HEK293 (cell line): ENCODE data around the gene STK10.
"Not testable (repeated sequence)": the region's sequence is repeated elsewhere in the genome, so short reads cannot be mapped to it uniquely, and the experiment has no call there.

Source experiments
- CTCF ChIA-PET: fragments of 350-600 bp; formaldehyde crosslinking; extraction: SDS; loops from one replicate; lab custom pipeline; 2021; ENCODE audit warnings: antibody characterized with exemption; lab: Yijun Ruan, JAX
- POLR2A ChIA-PET: fragments of 300-600 bp; formaldehyde crosslinking; extraction: SDS; loops from one replicate; lab custom pipeline; 2020; ENCODE audit warnings: antibody characterized with exemption, inconsistent platforms; lab: Yijun Ruan, JAX
- H3K27ac ChIP-seq: fragments of 200-500 bp; sonication (Bioruptor generic); 2 replicates; pipeline ENCODE4 v1.5.1; 2014; ENCODE audit warnings: low read depth, low read length, control low read depth, inconsistent platforms; ENCODE audit errors: extremely low read depth
- H3K36me3 ChIP-seq, 2 experiments: fragments of 200-500 bp in 1 of 2; sonication (Bioruptor generic) in 1 of 2; 1 replicate in 1 of 2; 2 replicates in 1 of 2; pipeline ENCODE4 v1.5.1; 2014 to 2017; ENCODE audit warnings: inconsistent platforms in 2 of 2, low read length in 2 of 2; ENCODE audit not compliant: control insufficient read depth in 2 of 2, insufficient read depth in 1 of 2
- H3K4me1 ChIP-seq: fragments of 200-500 bp; sonication (Bioruptor generic); 2 replicates; pipeline ENCODE4 v1.5.1; 2014; ENCODE audit warnings: mild to moderate bottlenecking, low read length, inconsistent platforms; ENCODE audit not compliant: control insufficient read depth, insufficient read depth
- H3K4me3 ChIP-seq: 2 replicates; pipeline ENCODE4 v1.5.1; 2011; ENCODE audit warnings: low read depth, mild to moderate bottlenecking, control low read depth, low read length, moderate library complexity
- H3K9me3 ChIP-seq: fragments of 200-500 bp; sonication (Bioruptor generic); 2 replicates; pipeline ENCODE4 v1.5.1; 2014; ENCODE audit warnings: low read depth, low read length, inconsistent platforms; ENCODE audit not compliant: control insufficient read depth, insufficient read depth
- EGR2 ChIP-seq: fragments of 450-650 bp; formaldehyde crosslinking; IDR thresholded peaks from 2 replicates; pipeline ENCODE4 v1.5.1; 2016; ENCODE audit warnings: low read depth, missing biosample characterization, missing genetic modification characterization
- GLI2 ChIP-seq: fragments of 450-650 bp; formaldehyde crosslinking; IDR thresholded peaks from 2 replicates; pipeline ENCODE4; 2017; ENCODE audit warnings: missing biosample characterization, missing genetic modification characterization, low read depth, borderline replicate concordance
- GLI4 ChIP-seq: fragments of 450-650 bp; formaldehyde crosslinking; IDR thresholded peaks from 2 replicates; pipeline ENCODE4 v1.5.1; 2016; ENCODE audit warnings: missing biosample characterization, missing genetic modification characterization
- ZFHX2 ChIP-seq: fragments of 450-650 bp; formaldehyde crosslinking; conservative IDR thresholded peaks from 2 replicates; pipeline ENCODE4 v1.5.1; 2016; ENCODE audit warnings: missing biosample characterization, missing genetic modification characterization
- ZFP37 ChIP-seq: fragments of 450-650 bp; formaldehyde crosslinking; IDR thresholded peaks from 2 replicates; pipeline ENCODE4 v1.5.1; 2016; ENCODE audit warnings: missing biosample characterization, missing genetic modification characterization
- ZNF10 ChIP-seq: fragments of 450-650 bp; formaldehyde crosslinking; IDR thresholded peaks from 2 replicates; pipeline ENCODE4 v1.5.1; 2017; ENCODE audit warnings: missing biosample characterization, missing genetic modification characterization
- ZNF114 ChIP-seq: fragments of 450-650 bp; formaldehyde crosslinking; IDR thresholded peaks from 2 replicates; pipeline ENCODE4 v1.5.0; 2017; ENCODE audit warnings: missing biosample characterization, missing genetic modification characterization
- ZNF148 ChIP-seq: fragments of 450-650 bp; formaldehyde crosslinking; IDR thresholded peaks from 2 replicates; pipeline ENCODE4 v1.5.0; 2017; ENCODE audit warnings: missing biosample characterization, missing genetic modification characterization, borderline replicate concordance
- ZNF155 ChIP-seq: fragments of 450-650 bp; formaldehyde crosslinking; IDR thresholded peaks from 2 replicates; pipeline ENCODE4 v1.5.1; 2016; ENCODE audit warnings: missing biosample characterization, missing genetic modification characterization
- ZNF18 ChIP-seq: fragments of 450-650 bp; formaldehyde crosslinking; IDR thresholded peaks from 2 replicates; pipeline ENCODE4 v1.5.1; 2016; ENCODE audit warnings: missing biosample characterization, missing genetic modification characterization
- ZNF350 ChIP-seq: fragments of 450-650 bp; formaldehyde crosslinking; IDR thresholded peaks from 2 replicates; pipeline ENCODE4 v1.5.0; 2017; ENCODE audit warnings: missing biosample characterization, mild to moderate bottlenecking, missing genetic modification characterization
- ZNF362 ChIP-seq: fragments of 450-650 bp; formaldehyde crosslinking; IDR thresholded peaks from 2 replicates; pipeline ENCODE4 v1.5.1; 2016; ENCODE audit warnings: missing biosample characterization, missing genetic modification characterization
- ZNF404 ChIP-seq: fragments of 450-650 bp; formaldehyde crosslinking; IDR thresholded peaks from 2 replicates; pipeline ENCODE4 v1.5.1; 2017; ENCODE audit warnings: missing biosample characterization, missing genetic modification characterization
- ZNF555 ChIP-seq: fragments of 450-650 bp; formaldehyde crosslinking; conservative IDR thresholded peaks from 2 replicates; pipeline ENCODE4 v1.5.1; 2017; ENCODE audit warnings: missing biosample characterization, mild to moderate bottlenecking, missing genetic modification characterization, inconsistent platforms
- ZNF610 ChIP-seq: fragments of 450-650 bp; formaldehyde crosslinking; IDR thresholded peaks from 2 replicates; pipeline ENCODE4 v1.5.1; 2016; ENCODE audit warnings: missing biosample characterization, missing genetic modification characterization, borderline replicate concordance
- ZNF76 ChIP-seq: fragments of 450-650 bp; formaldehyde crosslinking; IDR thresholded peaks from 2 replicates; pipeline ENCODE4; 2016; ENCODE audit warnings: low read depth, missing biosample characterization, missing genetic modification characterization, borderline replicate concordance
- TF ChIP-seq, protein P1 (sequence below): fragments of 450-650 bp; formaldehyde crosslinking; IDR thresholded peaks from 2 replicates; pipeline ENCODE4 v1.5.1; 2017; ENCODE audit warnings: missing biosample characterization, missing genetic modification characterization

STK10 gene

DNA sequence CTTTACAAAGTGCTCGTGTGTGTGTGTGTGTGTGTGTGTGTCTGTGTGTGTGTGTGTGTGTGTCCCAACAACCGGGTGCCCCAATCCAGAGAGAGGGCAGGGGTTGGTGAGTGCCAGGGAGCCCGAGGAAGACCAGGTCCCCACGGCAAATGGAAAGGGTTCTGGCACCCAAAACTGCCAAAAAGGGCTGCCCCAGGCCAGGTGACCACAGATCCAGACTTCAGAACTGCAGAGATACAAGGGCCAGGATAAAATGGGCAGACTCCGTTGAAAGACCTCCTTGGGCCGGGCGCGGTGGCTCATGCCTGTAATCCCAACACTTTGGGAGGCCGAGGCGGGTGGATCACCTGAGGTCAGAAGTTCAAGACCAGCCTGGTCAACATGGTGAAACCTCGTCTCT lies 38.5 kb downstream of the STK10 start:
- H3K9me3 ChIP-seq, CTCF ChIA-PET, H3K4me3 ChIP-seq, H3K4me1 ChIP-seq, H3K27ac ChIP-seq: not testable (repeated sequence)
- POLR2A ChIA-PET = interaction anchor here (0.7 kb wide), 1 partner anchor 416 kb away, joined by 4 read pairs; no protein-coding TSS in a partner anchor
- H3K36me3 ChIP-seq = peaks cover 0 to 14% of the 10 kb centered on the region in 2 experiments; a peak in 1 of 3 replicates
- TF ChIP-seq, protein P1, sequence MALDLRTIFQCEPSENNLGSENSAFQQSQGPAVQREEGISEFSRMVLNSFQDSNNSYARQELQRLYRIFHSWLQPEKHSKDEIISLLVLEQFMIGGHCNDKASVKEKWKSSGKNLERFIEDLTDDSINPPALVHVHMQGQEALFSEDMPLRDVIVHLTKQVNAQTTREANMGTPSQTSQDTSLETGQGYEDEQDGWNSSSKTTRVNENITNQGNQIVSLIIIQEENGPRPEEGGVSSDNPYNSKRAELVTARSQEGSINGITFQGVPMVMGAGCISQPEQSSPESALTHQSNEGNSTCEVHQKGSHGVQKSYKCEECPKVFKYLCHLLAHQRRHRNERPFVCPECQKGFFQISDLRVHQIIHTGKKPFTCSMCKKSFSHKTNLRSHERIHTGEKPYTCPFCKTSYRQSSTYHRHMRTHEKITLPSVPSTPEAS (tag by site-specific recombination) = 0 out of 2 replicates have a peak, but pooled peaks have one; percentile 52

- no peak for TF ChIP-seq ZFP37 (tag by site-specific recombination)
- TF ChIP-seq ZNF610 = no peak
- TF ChIP-seq ZNF155 (tag by site-specific recombination) = no peak
- TF ChIP-seq ZNF350 (tag by site-specific recombination) = no peak
- no peak for TF ChIP-seq GLI2
- no peak for TF ChIP-seq GLI4 (tag by site-specific recombination)
- TF ChIP-seq ZNF76 (tag by site-specific recombination) = no peak
- TF ChIP-seq ZNF18 = no peak
- no peak for TF ChIP-seq ZNF10 (tag by site-specific recombination)
- TF ChIP-seq ZNF555 (tag by site-specific recombination) = no peak
- no peak for TF ChIP-seq ZNF114 (tag by site-specific recombination)
- TF ChIP-seq ZNF148 (tag by site-specific recombination) = no peak
- TF ChIP-seq ZNF404 = no peak
- peak; percentile 25; the same call in 1 of the 2 replicates for TF ChIP-seq ZFHX2
- peak; percentile 45 for TF ChIP-seq EGR2 (tag by site-specific recombination)
- TF ChIP-seq ZNF362 (tag by site-specific recombination) = no peak
- no peaks in the 10 kb centered on the region for H3K4me1 ChIP-seq
- no peak overlapping the region for H3K4me3 ChIP-seq
- H3K36me3 ChIP-seq = peaks cover 0 to 10% of the 10 kb centered on the region in 2 experiments; a peak in 1 of 3 replicates
- POLR2A ChIA-PET = no interaction called here
- H3K9me3 ChIP-seq = no peaks in the 10 kb centered on the region
- CTCF ChIA-PET = no interaction called here
- no peak overlapping the region for H3K27ac ChIP-seq
Observed at GRCh38 chr5:172149073-172149472, 39.0 kb downstream of the STK10 start.
